NCI-H510A (cell line): ENCODE measurements around the gene SLC35G4.
A peak's percentile ranks its signal among the peaks of the same experiment; 100 is the strongest.
"Not testable (repeated sequence)": the region's sequence is repeated elsewhere in the genome, so short reads cannot be mapped to it uniquely, and the experiment has no call there.

Source experiments
- DNase-seq: peaks from one replicate; lab custom pipeline; 2025; lab: John Stamatoyannopoulos, UW

The SLC35G4 gene

DNA sequence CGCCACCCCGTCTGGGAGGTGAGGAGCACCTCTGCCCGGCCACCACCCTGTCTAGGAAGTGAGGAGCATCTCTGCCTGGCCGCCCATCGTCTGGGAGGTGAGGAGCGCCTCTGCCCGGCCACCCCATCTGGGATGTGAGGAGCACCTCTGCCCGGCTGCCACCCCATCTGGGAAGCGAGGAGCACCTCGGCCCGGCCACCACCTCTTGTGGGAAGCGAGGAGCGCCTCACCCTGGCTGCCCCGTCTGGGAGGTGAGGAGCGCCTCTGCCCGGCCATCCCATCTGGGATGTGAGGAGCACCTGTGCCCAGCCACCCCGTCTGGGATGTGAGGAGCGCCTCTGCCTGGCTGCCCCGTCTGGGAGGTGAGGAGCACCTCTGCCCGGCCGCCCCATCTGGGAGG, 4.6 kb downstream of the SLC35G4 start:
- DNase-seq: not testable (repeated sequence)

DNA sequence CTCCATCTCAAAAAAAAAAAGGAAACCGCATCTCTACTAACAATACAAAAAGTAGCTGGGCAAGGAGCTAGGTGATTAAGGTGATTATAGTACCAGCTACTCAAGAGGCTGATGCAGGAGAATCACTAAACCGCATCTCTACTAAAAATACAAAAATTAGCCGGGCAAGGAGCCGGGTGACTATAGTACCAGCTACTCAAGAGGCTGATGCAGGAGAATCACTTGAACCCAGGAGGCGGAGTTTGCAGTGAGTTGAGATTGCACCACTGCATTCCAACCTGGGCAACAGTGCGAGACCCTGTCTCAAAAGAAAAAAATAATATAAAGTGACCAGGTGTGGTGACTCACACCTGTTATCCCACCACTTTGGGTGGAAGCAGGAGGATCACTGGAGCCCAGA, 5.6 kb downstream of the SLC35G4 start:
- not testable (repeated sequence) for DNase-seq

DNA sequence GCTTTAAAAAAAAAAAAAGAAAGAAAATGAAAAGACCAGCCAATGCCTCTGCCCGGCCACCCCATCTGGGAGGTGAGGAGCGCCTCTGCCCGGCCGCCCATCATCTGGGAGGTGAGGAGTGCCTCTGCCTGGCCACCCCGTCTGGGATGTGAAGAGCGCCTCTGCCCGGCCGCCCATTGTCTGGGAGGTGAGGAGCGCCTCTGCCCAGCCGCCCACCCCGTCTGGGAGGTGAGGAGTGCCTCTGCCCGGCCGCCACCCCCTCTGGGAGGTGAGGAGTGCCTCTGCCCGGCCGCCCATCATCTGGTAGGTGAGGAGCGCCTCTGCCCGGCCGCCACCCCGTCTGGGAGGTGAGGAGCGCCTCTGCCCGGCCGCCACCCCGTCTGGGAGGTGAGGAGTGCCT, 37.9 kb downstream of the SLC35G4 start:
- DNase-seq: not testable (repeated sequence)

DNA sequence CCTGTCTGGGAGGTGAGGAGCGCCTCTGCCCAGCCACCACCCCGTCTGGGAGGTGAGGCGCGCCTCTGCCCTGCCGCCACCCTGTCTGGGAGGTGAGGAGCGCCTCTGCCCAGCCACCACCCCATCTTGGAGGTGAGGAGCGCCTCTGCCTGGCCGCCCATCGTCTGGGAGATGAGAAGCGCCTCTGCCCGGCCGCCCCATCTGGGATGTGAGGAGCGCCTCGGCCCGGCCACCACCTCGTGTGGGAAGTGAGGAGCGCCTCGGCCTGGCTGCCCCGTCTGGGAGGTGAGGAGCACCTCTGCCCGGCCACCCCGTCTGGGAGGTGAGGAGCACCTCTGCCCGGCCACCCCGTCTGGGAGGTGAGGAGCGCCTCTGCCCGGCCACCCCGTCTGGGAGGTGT, 38.4 kb downstream of the SLC35G4 start:
- not testable (repeated sequence) for DNase-seq

DNA sequence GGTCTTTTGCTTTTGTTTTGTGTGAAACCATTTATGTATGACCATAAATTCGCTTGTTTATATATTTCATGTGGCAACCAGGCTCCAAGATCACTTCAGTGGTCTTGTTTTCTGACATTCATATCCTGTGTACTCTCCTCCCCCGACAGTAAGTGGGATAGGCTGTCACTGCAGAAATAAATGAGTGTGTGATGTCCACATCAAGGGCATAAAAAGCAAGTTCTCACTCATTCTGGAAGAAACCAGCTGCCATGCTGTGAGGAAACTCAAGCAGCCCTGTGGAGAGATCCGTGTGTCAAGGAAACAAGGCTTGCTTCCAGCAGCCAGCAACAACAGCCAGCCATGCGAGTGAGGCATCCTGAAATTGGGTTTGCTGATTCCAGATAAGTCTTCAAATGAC, 40.4 kb downstream of the SLC35G4 start:
- no peak for DNase-seq

DNA sequence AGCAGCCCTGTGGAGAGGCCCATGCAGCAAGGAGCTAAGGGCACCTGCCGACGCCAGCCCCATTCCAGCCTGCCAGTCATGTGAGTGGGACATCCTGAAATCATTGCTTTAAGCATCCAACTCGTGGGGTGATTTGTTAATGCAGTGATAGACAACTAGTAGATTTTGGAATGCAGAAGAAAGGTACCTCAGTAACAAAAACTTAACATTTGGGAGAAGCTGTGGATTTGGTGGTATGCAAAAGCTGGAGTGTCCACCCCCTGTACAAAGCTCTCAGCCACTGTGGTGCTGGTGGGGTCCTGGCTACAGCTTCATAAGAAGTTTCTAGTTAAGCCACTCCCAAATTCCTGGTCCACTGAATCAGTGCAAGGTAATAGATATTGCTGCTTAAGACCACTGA, 42.5 kb downstream of the SLC35G4 start:
- no peak for DNase-seq

DNA sequence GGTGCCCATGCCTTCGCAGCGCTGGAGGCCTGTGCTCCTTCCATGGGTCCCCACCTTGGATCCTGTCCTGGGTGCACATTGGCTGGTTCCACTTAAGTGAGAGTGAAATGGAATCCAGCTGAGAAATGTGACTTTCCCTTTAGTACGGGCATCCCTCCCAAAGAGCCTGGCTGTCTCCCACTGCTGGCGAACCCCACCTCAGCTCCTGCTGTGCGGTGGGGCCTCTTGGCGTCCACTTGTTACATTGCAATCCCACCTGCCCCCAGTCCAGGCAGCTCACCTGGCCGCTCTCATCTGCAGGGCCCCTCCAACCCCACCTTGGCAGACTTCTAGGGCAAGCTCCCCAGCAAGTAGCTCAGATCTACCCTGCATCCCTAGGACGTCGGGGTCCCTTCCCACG, 44.1 kb downstream of the SLC35G4 start:
- DNase-seq: no peak

GRCh38 chr18:11654736-11655605, 45.6 kb downstream of the SLC35G4 start:
- peak; percentile 2 for DNase-seq

DNA sequence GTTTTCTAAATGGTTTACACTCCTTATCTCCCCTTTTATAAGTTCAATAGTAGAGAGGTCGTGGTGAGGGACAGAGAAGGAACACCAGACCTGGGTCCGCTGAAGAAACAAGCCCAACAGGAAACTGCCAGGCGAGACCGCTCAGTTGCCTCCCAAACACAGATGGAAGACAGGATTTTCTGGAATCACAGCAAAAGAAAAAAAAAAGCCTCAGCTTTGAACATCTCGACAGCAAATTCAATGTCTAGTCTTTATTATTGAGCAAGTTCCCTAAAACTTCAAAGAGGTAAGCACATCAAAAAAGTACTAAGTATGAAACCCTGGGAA, 46.2 kb downstream of the SLC35G4 start:
- no peak for DNase-seq

DNA sequence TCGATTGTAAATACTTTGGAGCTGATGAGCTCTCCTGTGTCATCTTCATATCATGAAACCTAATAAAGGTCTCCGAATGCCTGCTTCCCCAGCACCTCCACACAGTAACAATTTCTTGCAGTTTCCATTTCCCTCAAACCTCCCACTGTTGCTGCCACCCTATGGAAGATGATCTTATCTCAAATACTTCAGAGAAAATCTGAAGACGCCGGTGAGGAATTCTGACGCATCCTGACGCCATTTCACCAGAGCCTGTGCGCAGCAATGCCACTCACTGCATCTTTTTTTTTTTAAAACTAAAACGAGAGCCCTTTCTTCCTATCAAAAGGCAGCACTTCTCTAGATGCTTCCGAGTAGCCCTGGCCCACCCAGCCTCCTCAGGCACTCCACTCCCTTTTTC, 47.8 kb downstream of the SLC35G4 start:
- DNase-seq: no peak

GRCh38 chr18:11657554-11657953, 48.2 kb downstream of the SLC35G4 start:
- DNase-seq: no peak

GRCh38 chr18:11658019-11658418, 48.6 kb downstream of the SLC35G4 start:
- no peak for DNase-seq

- peak; percentile 51 for DNase-seq
Observed at GRCh38 chr18:11658989-11659388, 49.6 kb downstream of the SLC35G4 start.
